ENCODE measurements around the gene PHACTR1. TPM values are rescaled to one million over a fixed set of nuclear protein-coding genes. Genes with fewer than 3 reads are reported as not detected.

The PHACTR1 gene
- total and polyA plus RNA-seq, 9 of the 15 experiments (the other 6 are each of a cell fraction or from before 2014, with no cell fraction given) = 11.5 to 32.6 (median 22.0) TPM

DNA sequence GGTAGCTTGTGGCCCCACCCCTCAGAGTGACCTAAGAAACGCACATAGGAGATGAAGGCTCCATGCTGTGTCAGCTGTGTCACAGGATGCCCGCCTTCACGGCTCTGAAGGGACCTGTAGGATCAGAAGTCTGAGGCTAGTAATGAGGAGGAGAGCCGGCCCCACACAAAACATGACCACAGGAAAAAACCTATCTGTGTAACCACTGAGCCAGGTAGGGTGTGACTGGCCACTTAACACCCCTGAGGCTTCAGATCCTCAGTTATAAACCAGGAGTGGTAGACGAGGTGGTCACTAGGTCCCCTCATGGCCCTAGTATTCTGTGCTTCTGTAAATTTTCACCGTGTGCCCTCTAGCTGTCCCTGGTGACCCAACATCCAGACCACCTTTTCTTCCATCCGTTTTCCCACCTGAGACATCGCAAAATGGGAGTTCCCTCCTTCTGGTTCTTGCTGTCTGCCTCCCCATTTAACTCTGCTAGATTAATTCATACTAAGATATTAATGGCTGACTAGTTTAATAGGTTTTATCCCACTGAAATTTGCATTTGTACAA is 558.9 kb downstream of the PHACTR1 start (continued):
- TF ChIP-seq ZNF695 (CRISPR knock-in tag; IDR thresholded peaks at IDR 0.05) (no peak), CBX1 (IDR thresholded peaks at IDR 0.05; ENCODE audit: low read depth) (no peak), ZKSCAN8 (CRISPR knock-in tag; IDR thresholded peaks at IDR 0.05) (no peak), ZNF431 (CRISPR knock-in tag; IDR thresholded peaks at IDR 0.05) (no peak), TCF7 (IDR thresholded peaks at IDR 0.05; ENCODE audit: borderline replicate concordance) (no peak), AFF1 (IDR thresholded peaks at IDR 0.05; ENCODE audit: low read depth in 1 of 2, partially characterized antibody in 2 of 2) (peak in 1 of 2 experiments; percentile 15)
- TF ChIP-seq, protein P1, sequence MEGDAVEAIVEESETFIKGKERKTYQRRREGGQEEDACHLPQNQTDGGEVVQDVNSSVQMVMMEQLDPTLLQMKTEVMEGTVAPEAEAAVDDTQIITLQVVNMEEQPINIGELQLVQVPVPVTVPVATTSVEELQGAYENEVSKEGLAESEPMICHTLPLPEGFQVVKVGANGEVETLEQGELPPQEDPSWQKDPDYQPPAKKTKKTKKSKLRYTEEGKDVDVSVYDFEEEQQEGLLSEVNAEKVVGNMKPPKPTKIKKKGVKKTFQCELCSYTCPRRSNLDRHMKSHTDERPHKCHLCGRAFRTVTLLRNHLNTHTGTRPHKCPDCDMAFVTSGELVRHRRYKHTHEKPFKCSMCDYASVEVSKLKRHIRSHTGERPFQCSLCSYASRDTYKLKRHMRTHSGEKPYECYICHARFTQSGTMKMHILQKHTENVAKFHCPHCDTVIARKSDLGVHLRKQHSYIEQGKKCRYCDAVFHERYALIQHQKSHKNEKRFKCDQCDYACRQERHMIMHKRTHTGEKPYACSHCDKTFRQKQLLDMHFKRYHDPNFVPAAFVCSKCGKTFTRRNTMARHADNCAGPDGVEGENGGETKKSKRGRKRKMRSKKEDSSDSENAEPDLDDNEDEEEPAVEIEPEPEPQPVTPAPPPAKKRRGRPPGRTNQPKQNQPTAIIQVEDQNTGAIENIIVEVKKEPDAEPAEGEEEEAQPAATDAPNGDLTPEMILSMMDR (IDR thresholded peaks at IDR 0.05 in 2 of 3, conservative IDR thresholded peaks at IDR 0.05 in 1 of 3; ENCODE audit: insufficient read depth in 2 of 3, low read depth in 1 of 3, low read length in 3 of 3) = peak; percentile 23 to 32 (median 27); a peak in 2 of 6 replicates
- TF ChIP-seq, protein P2, sequence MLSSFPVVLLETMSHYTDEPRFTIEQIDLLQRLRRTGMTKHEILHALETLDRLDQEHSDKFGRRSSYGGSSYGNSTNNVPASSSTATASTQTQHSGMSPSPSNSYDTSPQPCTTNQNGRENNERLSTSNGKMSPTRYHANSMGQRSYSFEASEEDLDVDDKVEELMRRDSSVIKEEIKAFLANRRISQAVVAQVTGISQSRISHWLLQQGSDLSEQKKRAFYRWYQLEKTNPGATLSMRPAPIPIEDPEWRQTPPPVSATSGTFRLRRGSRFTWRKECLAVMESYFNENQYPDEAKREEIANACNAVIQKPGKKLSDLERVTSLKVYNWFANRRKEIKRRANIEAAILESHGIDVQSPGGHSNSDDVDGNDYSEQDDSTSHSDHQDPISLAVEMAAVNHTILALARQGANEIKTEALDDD (IDR thresholded peaks at IDR 0.05) = peak; percentile 46; the same call in 1 of the 2 replicates
